ENCODE measurements around the gene TECTB.

GRCh38 chr10:112288486-112288885 is 5.3 kb downstream of the TECTB start:
- TF ChIP-seq CTCF (IDR thresholded peaks at IDR 0.05) (no peak), POLR2A (IDR thresholded peaks at IDR 0.05) (no peak)

All from body of pancreas (tissue), 4 donors.